HG02943 (cell line): Measurements from ENCODE around the gene CMIP.

Experiments used
- ATAC-seq: cut with Tn5 transposase; IDR thresholded peaks from one replicate; pipeline ENCODE4 v1.9.1; 2021; ENCODE audit warnings: mild to moderate bottlenecking, low read depth, moderate library complexity; ENCODE audit not compliant: unreplicated experiment

The CMIP gene

GRCh38 chr16:81544700-81545271 lies 100.2 kb downstream of the CMIP start:
- peak; percentile 72 for ATAC-seq

GRCh38 chr16:81545470-81546250 lies 101.1 kb downstream of the CMIP start:
- ATAC-seq: no peak

- ATAC-seq: no peak
Observed at GRCh38 chr16:81546781-81547180, 102.2 kb downstream of the CMIP start.

- ATAC-seq: no peak
Observed at GRCh38 chr16:81547194-81547938, 102.8 kb downstream of the CMIP start.

- no peak for ATAC-seq
Observed at GRCh38 chr16:81547939-81548216, 103.3 kb downstream of the CMIP start.

- ATAC-seq: no peak
Observed at GRCh38 chr16:81548551-81548875, 103.9 kb downstream of the CMIP start.

- no peak for ATAC-seq
Observed at GRCh38 chr16:81548876-81549546, 104.4 kb downstream of the CMIP start.

GRCh38 chr16:81549547-81550431 lies 105.2 kb downstream of the CMIP start:
- no peak for ATAC-seq

- no peak for ATAC-seq
Observed at GRCh38 chr16:81550432-81550808, 105.8 kb downstream of the CMIP start.

GRCh38 chr16:81551151-81551808 lies 106.7 kb downstream of the CMIP start:
- ATAC-seq: no peak

GRCh38 chr16:81551821-81552304 lies 107.3 kb downstream of the CMIP start:
- ATAC-seq: no peak

- ATAC-seq: no peak
Observed at GRCh38 chr16:81552743-81553079, 108.1 kb downstream of the CMIP start.

- no peak for ATAC-seq
Observed at GRCh38 chr16:81553080-81553813, 108.6 kb downstream of the CMIP start.

- ATAC-seq: no peak
Observed at GRCh38 chr16:81553814-81554675, 109.4 kb downstream of the CMIP start.

- ATAC-seq: no peak
Observed at GRCh38 chr16:81554979-81555378, 110.4 kb downstream of the CMIP start.

GRCh38 chr16:81555660-81556059 lies 111.1 kb downstream of the CMIP start:
- no peak for ATAC-seq

GRCh38 chr16:81556715-81557284 lies 112.2 kb downstream of the CMIP start:
- ATAC-seq: no peak

GRCh38 chr16:81558077-81558443 lies 113.5 kb downstream of the CMIP start:
- ATAC-seq: no peak
